ENCODE measurements around the gene COPB1. TPM values are rescaled to one million over a fixed set of nuclear protein-coding genes. Genes with fewer than 3 reads are reported as not detected.

The COPB1 gene
- total and polyA plus RNA-seq, 4 donors: 73.1 to 167 (median 116) TPM

DNA sequence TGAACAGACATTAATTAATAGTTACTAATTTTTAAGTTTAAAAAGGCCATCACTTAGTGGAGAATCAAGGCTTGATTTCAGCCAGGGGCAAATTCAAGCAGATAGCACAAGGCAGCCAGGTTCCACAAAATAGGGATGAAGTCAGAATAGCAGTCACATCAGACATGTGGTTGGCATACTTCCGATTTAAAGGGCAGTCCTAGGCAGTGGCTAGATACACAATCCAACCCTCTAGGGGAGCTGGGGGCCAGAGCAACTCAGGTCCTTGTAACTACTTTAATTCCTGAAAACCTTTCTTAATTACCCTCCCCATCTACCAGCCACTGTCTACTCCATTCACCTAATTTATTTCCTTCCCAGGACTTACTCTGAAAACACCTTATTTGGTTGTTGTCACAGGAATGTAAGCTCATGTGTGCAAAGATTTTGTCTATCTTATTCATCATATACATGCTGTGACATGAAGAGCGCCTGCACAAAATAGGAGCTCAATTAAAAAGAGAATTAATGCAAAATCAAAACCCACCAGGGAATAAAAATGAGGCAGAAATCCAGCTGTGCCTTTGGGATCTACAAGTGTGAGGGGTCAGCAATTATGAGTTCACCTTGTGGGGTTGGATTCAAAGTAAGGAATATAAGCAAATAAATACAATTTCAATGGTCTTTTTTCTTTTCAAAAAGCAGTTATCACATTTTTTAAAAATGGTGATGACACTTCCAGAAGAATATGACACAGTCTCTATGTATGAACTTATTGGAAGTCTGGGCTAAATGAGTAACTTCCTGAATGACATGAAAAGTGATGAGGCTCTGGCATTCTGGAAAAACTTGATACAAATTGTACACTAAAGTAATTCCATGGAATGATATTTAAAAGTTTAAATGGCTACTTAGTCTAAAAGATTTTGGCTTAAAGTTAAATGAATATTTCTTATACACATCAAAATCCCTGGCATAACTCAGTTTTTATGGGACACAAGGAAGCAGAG lies 53.8 kb downstream of the COPB1 start:
- Histone ChIP-seq H3K9me3 (ENCODE audit: control insufficient read depth, insufficient read depth, low read length) (no peaks in the 10 kb centered on the region), H3K27ac (ENCODE audit: low read depth, low read length) (no peak overlapping the region), H3K4me3 (ENCODE audit: low read depth, low read length) (no peak overlapping the region), H3K4me1 (ENCODE audit: control insufficient read depth, insufficient read depth, low read length) (no peaks in the 10 kb centered on the region), H3K27me3 (ENCODE audit: control insufficient read depth, insufficient read depth, low read length) (no peaks in the 10 kb centered on the region), H3K36me3 (ENCODE audit: control insufficient read depth, insufficient read depth, low read length) (no peaks in the 10 kb centered on the region)
- no peak for DNase-seq (ENCODE audit: low read depth in 4 of 6, low spot score in 6 of 6)
- WGBS (ENCODE audit: insufficient coverage): 78% methylated on average over 1 of the region's 2 CpGs

DNA sequence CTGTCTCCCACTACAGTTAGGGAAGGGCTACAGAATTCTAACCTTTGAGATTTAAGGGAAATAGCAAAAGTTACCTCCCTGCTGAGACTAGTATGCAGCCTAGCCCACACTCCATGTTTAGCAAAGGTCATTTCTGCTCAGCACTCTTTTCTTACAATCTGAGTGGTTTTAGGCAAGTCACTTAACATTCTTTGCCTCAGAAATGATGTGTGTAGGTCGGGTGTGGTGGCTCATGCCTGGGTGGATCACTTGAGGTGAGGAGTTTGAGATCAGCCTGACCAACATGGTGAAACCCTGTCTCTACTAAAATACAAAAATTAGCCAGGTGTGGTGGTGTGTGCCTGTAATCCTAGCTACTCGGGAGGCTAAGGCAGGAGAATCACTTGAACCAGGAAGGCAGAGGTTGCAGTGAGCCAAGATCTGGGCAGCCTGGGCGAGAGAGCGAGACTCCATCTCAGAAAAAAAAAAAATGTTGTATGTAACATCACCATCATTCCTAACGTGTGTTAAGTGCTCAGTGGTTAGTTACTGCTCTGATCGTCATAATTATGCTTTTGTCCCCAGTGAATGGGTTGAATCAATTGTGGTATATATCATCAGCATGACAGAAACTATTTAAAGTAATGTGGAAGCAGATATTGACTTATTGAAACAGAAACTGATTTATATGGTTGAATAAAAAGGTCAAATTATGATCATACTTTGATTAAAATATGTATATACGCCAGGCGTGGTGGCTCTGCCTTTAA lies 55.0 kb downstream of the COPB1 start:
- no peak overlapping the region for H3K4me3 ChIP-seq (ENCODE audit: low read depth, low read length)
- no peaks in the 10 kb centered on the region for H3K4me1 ChIP-seq (ENCODE audit: control insufficient read depth, insufficient read depth, low read length)
- no peaks in the 10 kb centered on the region for H3K27me3 ChIP-seq (ENCODE audit: control insufficient read depth, insufficient read depth, low read length)
- DNase-seq (ENCODE audit: low read depth in 4 of 6, low spot score in 6 of 6): no peak
- no CpG with 5 or more reads among the region's 8 CpGs for WGBS (ENCODE audit: insufficient coverage)
- H3K27ac ChIP-seq (ENCODE audit: low read depth, low read length): no peak overlapping the region
- H3K9me3 ChIP-seq (ENCODE audit: control insufficient read depth, insufficient read depth, low read length): no peaks in the 10 kb centered on the region
- no peaks in the 10 kb centered on the region for H3K36me3 ChIP-seq (ENCODE audit: control insufficient read depth, insufficient read depth, low read length)

DNA sequence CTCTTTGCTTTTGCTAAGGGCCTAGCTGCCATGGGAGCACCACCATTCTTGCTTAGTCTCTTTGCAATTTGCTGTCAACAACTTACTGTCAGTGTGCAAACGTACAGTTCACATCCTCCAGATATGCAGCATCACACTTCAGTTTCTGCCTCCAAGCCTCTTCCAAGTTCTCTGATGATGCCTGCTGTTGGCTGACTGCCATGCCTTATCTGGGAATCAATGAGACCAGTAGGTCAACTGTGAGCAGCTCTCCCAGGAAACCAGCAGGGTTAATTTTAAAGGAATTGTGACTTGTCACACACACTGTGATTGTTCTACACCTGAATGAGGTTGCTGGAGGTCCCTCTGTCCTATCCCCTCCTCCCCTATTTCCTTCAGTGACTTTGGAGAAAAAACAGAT lies 56.0 kb downstream of the COPB1 start:
- Histone ChIP-seq H3K4me3 (ENCODE audit: low read depth, low read length) (no peak overlapping the region), H3K27me3 (ENCODE audit: control insufficient read depth, insufficient read depth, low read length) (no peaks in the 10 kb centered on the region), H3K27ac (ENCODE audit: low read depth, low read length) (no peak overlapping the region), H3K36me3 (ENCODE audit: control insufficient read depth, insufficient read depth, low read length) (no peaks in the 10 kb centered on the region), H3K4me1 (ENCODE audit: control insufficient read depth, insufficient read depth, low read length) (no peaks in the 10 kb centered on the region), H3K9me3 (ENCODE audit: control insufficient read depth, insufficient read depth, low read length) (no peaks in the 10 kb centered on the region)
- peak in 2 of 6 donors; percentile 56 to 61 for DNase-seq (ENCODE audit: low read depth in 4 of 6, low spot score in 6 of 6)
- WGBS (ENCODE audit: insufficient coverage): 57% methylated on average over 1 of the region's 1 CpG

DNA sequence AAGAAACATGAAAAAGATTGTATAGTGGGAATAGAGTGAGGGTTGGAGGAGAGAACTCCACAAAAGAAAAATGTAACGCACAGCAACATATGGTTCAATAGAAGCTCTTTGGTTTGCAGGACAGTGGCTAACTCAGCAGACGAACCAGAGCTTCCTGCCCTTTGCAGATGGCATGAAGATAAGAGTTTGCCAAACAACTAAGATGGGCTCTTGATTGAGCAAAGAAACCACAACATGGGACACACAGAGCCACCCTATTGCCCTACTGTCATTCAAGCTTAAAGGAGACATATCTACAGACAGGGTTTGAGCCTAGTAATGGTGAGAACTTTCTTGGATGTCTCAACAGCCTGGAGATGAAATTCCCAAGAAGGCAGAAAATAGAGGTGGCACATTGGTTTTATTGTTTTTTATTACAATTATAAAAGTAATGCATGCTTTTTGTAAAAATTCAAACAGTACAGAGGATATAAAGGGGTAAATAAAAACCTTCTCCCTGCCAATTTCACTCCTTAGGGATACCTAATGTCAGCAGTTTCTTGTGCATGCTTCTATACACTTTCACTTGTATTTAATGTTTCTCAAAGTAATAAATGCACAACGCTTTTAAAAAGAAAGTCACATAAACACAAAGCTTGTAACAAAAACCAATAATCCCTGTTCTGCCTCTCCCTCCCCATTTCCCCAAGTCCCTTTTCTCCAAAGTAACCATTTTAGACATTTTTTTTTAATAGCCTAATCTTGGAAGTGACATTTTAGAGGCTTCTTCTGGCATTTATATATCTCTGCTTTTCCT lies 63.7 kb downstream of the COPB1 start:
- WGBS (ENCODE audit: insufficient coverage): 88% methylated on average over 3 of the region's 3 CpGs
- peak in 1 of 6 donors; percentile 69 for DNase-seq (ENCODE audit: low read depth in 4 of 6, low spot score in 6 of 6)
- no peaks in the 10 kb centered on the region for H3K9me3 ChIP-seq (ENCODE audit: control insufficient read depth, insufficient read depth, low read length)

DNA sequence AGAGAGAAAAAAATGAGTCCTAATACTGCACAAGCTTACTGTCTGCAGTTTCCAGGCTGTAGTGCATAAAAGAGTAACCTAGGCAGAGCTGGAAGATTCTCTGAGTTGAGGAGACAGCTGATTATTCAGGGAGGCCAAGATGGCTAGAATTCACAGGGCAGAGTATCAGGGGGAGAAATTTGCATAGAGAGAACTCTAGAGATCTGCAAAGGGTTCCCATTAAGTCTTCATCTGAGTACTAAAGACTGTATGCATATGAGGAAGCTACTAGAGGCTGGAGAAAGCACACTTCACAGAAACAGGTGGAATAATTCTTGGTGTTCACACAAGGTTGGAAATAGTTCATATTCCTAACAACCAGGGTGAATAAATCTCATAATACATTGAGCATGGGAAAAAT lies 74.0 kb downstream of the COPB1 start:
- Histone ChIP-seq H3K9me3 (ENCODE audit: control insufficient read depth, insufficient read depth, low read length) (no peaks in the 10 kb centered on the region), H3K27me3 (ENCODE audit: control insufficient read depth, insufficient read depth, low read length) (no peaks in the 10 kb centered on the region), H3K4me3 (ENCODE audit: low read depth, low read length) (no peak overlapping the region), H3K4me1 (ENCODE audit: control insufficient read depth, insufficient read depth, low read length) (peaks cover 12% of the 10 kb centered on the region), H3K27ac (ENCODE audit: low read depth, low read length) (no peak overlapping the region), H3K36me3 (ENCODE audit: control insufficient read depth, insufficient read depth, low read length) (no peaks in the 10 kb centered on the region)
- DNase-seq (ENCODE audit: low read depth in 4 of 6, low spot score in 6 of 6): peak in 1 of 6 donors; percentile 14

More for the DNA sequence above, 63.7 kb downstream of the COPB1 start:
- Histone ChIP-seq H3K36me3 (ENCODE audit: control insufficient read depth, insufficient read depth, low read length) (no peaks in the 10 kb centered on the region), H3K4me1 (ENCODE audit: control insufficient read depth, insufficient read depth, low read length) (no peaks in the 10 kb centered on the region), H3K27me3 (ENCODE audit: control insufficient read depth, insufficient read depth, low read length) (no peaks in the 10 kb centered on the region), H3K27ac (ENCODE audit: low read depth, low read length) (no peak overlapping the region), H3K4me3 (ENCODE audit: low read depth, low read length) (no peak overlapping the region)

DNA sequence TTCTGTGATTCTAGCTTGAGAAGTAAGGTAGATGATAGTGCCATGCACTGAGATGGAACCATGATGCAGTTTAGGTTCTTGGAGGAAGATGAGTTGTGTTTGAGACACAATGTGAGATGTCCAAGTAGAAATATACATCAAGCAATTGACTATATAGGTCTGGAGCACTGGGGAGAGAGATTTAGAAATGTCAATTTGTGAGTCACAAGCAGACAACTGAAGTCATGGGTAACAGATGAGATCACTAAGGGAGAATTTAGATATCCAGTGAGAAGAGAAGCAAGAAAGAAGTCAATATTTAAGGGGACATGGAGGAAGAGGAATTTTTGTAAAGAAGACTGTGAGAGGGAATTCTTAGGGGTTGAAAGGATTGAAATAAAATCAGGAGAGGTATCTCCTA lies 75.5 kb downstream of the COPB1 start:
- peaks cover 12% of the 10 kb centered on the region for H3K4me1 ChIP-seq (ENCODE audit: control insufficient read depth, insufficient read depth, low read length)
- H3K36me3 ChIP-seq (ENCODE audit: control insufficient read depth, insufficient read depth, low read length): no peaks in the 10 kb centered on the region
- no peak overlapping the region for H3K27ac ChIP-seq (ENCODE audit: low read depth, low read length)
- no peaks in the 10 kb centered on the region for H3K27me3 ChIP-seq (ENCODE audit: control insufficient read depth, insufficient read depth, low read length)
- H3K4me3 ChIP-seq (ENCODE audit: low read depth, low read length): no peak overlapping the region
- no peaks in the 10 kb centered on the region for H3K9me3 ChIP-seq (ENCODE audit: control insufficient read depth, insufficient read depth, low read length)
- DNase-seq (ENCODE audit: low read depth in 4 of 6, low spot score in 6 of 6): no peak

DNA sequence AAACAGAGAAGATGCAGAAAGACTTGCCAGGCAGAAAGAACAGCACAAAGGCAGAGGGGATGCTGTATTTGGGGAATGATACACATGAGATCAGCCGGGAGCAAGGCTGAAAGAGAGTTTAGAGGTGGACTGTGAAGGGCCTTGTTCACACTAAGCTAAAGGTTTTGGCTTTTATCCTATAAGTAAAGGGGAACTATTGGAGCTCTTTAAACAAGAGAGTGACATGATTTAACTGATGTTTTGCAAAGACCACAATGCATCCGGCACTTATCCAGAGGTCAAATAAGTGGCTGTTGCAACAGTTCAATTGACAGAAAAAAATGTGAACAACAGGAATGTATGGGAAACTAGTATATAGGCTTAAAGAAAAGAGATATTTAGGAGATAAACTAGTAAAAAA lies 76.0 kb downstream of the COPB1 start:
- Histone ChIP-seq H3K27ac (ENCODE audit: low read depth, low read length) (peak overlapping the region; percentile 22), H3K4me1 (ENCODE audit: control insufficient read depth, insufficient read depth, low read length) (peaks cover 12% of the 10 kb centered on the region), H3K4me3 (ENCODE audit: low read depth, low read length) (no peak overlapping the region), H3K27me3 (ENCODE audit: control insufficient read depth, insufficient read depth, low read length) (no peaks in the 10 kb centered on the region), H3K36me3 (ENCODE audit: control insufficient read depth, insufficient read depth, low read length) (no peaks in the 10 kb centered on the region), H3K9me3 (ENCODE audit: control insufficient read depth, insufficient read depth, low read length) (no peaks in the 10 kb centered on the region)
- WGBS (ENCODE audit: insufficient coverage): 36% methylated on average over 2 of the region's 2 CpGs
- peak in 1 of 6 donors; percentile 9 for DNase-seq (ENCODE audit: low read depth in 4 of 6, low spot score in 6 of 6)

DNA sequence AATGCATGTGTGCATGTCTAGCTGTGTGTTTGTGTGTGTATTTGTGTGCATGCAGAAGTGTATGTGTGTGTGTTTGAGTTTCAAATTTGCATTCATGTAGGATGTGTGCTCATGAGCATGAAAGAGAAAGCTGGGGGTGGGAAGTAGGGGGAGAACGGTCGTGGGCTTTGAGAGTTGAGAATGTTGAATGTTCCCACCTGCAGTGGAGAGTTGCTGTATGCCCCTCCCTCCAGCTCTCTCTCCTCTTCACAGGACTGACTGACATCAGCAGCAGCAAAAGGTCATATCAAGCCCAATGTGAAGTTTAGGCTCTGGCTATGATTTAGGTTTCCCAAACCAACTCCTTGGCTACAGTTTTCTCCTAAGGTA lies 76.8 kb downstream of the COPB1 start:
- Histone ChIP-seq H3K4me1 (ENCODE audit: control insufficient read depth, insufficient read depth, low read length) (peaks cover 12% of the 10 kb centered on the region), H3K27me3 (ENCODE audit: control insufficient read depth, insufficient read depth, low read length) (no peaks in the 10 kb centered on the region), H3K9me3 (ENCODE audit: control insufficient read depth, insufficient read depth, low read length) (no peaks in the 10 kb centered on the region), H3K36me3 (ENCODE audit: control insufficient read depth, insufficient read depth, low read length) (no peaks in the 10 kb centered on the region), H3K27ac (ENCODE audit: low read depth, low read length) (no peak overlapping the region), H3K4me3 (ENCODE audit: low read depth, low read length) (no peak overlapping the region)
- DNase-seq (ENCODE audit: low read depth in 4 of 6, low spot score in 6 of 6): no peak
- WGBS (ENCODE audit: insufficient coverage): no CpG with 5 or more reads among the region's 2 CpGs

DNA sequence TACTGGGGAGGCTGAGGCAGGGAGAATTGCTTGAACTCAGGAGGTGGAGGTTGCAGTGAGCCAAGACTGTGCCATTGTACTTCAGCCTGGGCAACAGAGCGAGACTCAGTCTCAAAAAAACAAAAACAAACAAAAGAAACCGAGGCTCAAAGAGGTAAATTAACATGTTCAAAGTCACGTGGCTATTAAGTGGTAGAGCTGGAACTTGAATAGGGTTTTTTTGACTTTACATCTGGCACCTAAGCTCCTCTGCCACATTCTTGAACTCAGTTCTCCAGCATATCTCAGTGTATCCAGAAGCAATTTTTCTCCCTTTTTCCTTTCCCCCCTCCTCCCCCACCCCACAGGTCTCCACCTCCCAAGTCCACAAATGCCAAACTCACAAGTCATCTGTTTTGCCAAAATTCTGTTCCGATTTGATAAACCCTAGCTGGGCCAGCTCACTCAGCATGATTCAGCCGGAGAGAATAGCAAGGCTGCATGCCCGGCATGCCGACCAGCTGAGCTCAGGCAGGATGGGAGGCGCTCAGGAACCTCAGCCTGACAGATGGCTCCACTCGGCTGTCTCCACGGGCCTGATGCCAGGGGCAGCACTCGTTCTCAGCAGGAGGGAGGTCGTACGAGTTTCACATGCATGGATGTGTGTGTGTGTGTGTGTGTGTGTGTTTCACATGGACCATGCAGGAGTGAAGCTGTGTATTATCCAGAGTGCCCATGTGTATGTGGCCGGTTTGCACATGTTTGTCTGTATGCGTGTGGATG lies 77.4 kb downstream of the COPB1 start:
- no peak overlapping the region for H3K27ac ChIP-seq (ENCODE audit: low read depth, low read length)

More for the DNA sequence above, 77.4 kb downstream of the COPB1 start:
- no peaks in the 10 kb centered on the region for H3K27me3 ChIP-seq (ENCODE audit: control insufficient read depth, insufficient read depth, low read length)
- H3K36me3 ChIP-seq (ENCODE audit: control insufficient read depth, insufficient read depth, low read length): no peaks in the 10 kb centered on the region
- peaks cover 12% of the 10 kb centered on the region for H3K4me1 ChIP-seq (ENCODE audit: control insufficient read depth, insufficient read depth, low read length)
- WGBS (ENCODE audit: insufficient coverage): 10% methylated on average over 12 of the region's 15 CpGs
- H3K4me3 ChIP-seq (ENCODE audit: low read depth, low read length): no peak overlapping the region
- no peaks in the 10 kb centered on the region for H3K9me3 ChIP-seq (ENCODE audit: control insufficient read depth, insufficient read depth, low read length)
- peak; percentile 38 to 94 (median 54) for DNase-seq (ENCODE audit: low read depth in 4 of 6, low spot score in 6 of 6)
